H54 (cell line): ENCODE measurements around the gene CACNA1I.
A peak's percentile ranks its signal among the peaks of the same experiment; 100 is the strongest.

Source experiments
- DNase-seq: peaks from one replicate; pipeline ENCODE4 v3.0.0; 2011; ENCODE audit warnings: low spot score, mixed read lengths; ENCODE audit not compliant: insufficient read length
- FAIRE-seq: peaks from 3 replicates; lab custom pipeline; 2011; peaks lifted over from hg19 to GRCh38; lab: Jason Lieb, UNC
- POLR2A ChIP-seq: IDR thresholded peaks from 2 replicates; pipeline ENCODE4 v1.6.1; 2011; ENCODE audit warnings: low read depth, mild to moderate bottlenecking, low read length

Gene CACNA1I

GRCh38 chr22:39717099-39717498, 146.5 kb downstream of the CACNA1I start:
- DNase-seq (no peak), FAIRE-seq (no peak)
- no peak for TF ChIP-seq POLR2A

GRCh38 chr22:39718206-39718605, 147.7 kb downstream of the CACNA1I start:
- FAIRE-seq (no peak), DNase-seq (no peak)
- no peak for TF ChIP-seq POLR2A

DNA sequence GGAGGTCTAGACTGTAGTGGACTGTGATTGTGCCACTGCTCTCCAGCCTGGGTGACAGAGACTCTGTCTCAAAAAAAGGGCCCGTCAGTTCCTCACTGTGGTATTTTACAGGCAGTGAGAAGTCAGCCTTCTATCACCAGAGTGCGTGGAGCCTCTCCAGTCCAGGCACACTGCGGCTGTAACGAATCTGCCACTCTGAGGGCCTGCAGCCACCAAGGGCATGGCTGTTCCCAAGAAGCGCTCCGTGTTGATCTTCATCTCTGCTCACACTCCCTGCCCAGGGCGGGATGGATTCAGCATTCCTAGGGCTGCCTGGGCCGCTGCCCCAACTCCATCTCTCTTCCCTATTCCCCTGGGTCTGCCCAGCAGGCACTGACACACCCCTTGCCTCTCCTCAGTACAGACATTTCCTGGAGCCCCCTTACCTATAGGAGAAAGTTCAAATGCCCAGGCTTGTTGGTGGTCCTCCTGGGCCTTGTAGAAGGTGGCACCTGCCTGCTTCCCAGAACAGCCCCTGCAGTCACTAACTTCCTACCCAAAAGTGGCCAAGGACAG, 148.4 kb downstream of the CACNA1I start:
- DNase-seq (no peak), FAIRE-seq (no peak)
- TF ChIP-seq POLR2A = no peak

- FAIRE-seq (no peak), DNase-seq (no peak)
- TF ChIP-seq POLR2A = no peak
Measured at GRCh38 chr22:39719559-39720450, 149.3 kb downstream of the CACNA1I start.

GRCh38 chr22:39721206-39722031, 150.9 kb downstream of the CACNA1I start:
- DNase-seq = no peak
- no peak for TF ChIP-seq POLR2A

GRCh38 chr22:39722032-39722325, 151.4 kb downstream of the CACNA1I start:
- DNase-seq (no peak), FAIRE-seq (no peak)
- TF ChIP-seq POLR2A = no peak

More at GRCh38 chr22:39721206-39722031, 150.9 kb downstream of the CACNA1I start:
- no peak for FAIRE-seq

DNA sequence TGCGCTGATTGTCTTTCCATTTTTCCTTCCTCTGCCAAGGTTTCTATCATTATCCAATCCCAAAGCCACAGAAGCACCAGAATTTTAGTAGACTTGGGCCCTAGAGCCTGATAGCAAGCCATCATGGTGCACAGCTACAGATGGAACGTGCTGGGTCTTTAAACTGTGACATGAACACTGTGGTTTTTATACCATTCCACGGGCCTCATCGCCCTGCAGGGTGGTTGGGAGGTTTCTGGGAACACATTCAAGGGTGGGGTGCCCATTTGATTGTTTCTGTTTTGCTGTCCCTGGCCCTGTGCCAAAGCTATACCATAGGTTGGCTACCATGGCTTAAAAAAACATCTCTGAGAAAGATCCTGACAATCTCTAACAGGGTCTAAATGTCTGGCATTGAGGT, 151.9 kb downstream of the CACNA1I start:
- TF ChIP-seq POLR2A = no peak
- FAIRE-seq (no peak), DNase-seq (no peak)

DNA sequence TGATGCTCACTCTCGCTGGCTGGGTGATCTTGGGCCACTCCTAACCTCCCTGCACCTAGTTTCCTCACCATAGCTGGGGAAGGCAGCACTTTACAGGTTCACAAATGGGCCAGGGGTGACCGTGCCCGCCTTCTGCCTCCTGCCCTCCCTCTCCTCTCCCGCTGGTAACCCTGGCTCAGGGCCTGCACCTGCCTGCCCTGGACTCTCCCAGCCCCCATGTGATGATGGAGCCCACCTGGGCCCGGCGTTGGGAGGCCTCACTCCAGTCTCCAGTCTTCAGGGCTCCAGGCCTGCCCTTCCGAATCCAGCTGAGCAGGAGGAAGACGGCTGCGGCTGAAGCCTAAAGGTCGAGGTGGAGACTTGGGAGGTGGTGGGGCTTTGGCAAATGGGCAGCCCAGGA, 152.9 kb downstream of the CACNA1I start:
- TF ChIP-seq POLR2A = no peak
- no peak for FAIRE-seq
- no peak for DNase-seq

GRCh38 chr22:39723899-39724351, 153.4 kb downstream of the CACNA1I start:
- TF ChIP-seq POLR2A = no peak
- FAIRE-seq = no peak
- DNase-seq = peak; percentile 61

DNA sequence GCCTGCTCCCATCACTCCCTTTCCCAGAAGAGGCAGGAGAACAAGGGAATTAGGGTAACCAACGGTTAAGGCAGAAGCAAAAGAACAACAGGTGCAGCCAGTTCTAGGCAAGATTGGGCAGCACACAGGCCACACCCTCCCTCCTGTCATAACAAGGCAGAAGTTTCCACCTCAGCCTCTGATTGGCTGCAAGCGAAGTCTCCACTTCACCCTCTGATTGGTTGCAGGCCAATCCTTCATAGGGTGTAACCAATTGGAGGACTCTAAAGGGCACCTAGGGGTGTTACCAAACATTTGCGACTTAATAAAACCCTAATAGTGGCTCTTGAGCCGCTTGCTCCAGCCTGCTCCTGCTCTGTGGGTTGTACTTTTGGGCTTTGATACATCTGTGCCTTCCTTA, 153.8 kb downstream of the CACNA1I start:
- no peak for FAIRE-seq
- TF ChIP-seq POLR2A = no peak
- no peak for DNase-seq

DNA sequence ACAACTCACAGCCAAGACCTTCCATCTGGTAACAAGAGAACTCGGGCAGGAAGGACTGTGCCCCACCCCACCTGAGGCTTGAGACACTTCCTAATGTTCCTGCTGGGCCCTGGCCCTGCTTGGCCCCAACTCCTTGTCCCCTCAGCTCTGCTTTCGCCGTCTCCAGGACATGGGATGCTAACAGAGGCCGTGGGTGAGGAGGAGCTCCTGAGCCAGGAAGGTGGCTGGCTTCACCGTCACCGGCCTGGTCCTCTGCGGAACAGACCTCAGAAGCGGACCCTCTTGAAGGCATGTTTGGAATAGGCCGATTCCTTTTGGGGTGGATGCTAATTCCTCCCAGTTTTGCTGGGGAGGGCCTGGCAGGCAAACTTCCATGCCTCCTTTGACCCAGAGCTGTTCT, 154.3 kb downstream of the CACNA1I start:
- TF ChIP-seq POLR2A = no peak
- DNase-seq = no peak
- no peak for FAIRE-seq

- no peak for FAIRE-seq
- TF ChIP-seq POLR2A = no peak
- no peak for DNase-seq
Measured at GRCh38 chr22:39725351-39726035, 154.9 kb downstream of the CACNA1I start.

DNA sequence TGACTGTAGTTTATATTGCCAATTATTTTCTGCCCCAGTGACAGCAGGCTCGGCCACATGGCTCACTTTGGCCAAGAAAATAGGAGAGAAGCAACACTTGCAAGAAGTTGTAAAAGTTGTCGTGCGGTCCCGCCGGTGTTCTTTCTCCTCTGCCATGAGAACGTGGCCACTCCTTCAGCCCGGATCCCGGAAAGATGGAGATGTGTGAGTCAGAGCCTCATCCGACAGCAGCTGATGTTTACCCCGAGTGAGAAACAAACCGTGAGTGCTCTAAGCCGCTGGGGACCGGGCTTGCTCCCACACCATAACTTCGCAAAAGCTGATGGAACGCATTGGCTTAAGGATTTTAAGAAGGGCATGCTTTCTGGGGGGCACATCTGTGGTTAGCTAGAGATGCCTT, 157.0 kb downstream of the CACNA1I start:
- FAIRE-seq = no peak
- TF ChIP-seq POLR2A = no peak
- DNase-seq = no peak

GRCh38 chr22:39728236-39728860, 157.8 kb downstream of the CACNA1I start:
- DNase-seq (no peak), FAIRE-seq (no peak)
- TF ChIP-seq POLR2A = no peak
